ENCODE measurements around the gene LRRFIP1. TPM values are rescaled to one million over a fixed set of nuclear protein-coding genes. Genes with fewer than 3 reads are reported as not detected.

Gene LRRFIP1
- total RNA-seq, 1 donor from 2014 or later = 134 TPM

DNA sequence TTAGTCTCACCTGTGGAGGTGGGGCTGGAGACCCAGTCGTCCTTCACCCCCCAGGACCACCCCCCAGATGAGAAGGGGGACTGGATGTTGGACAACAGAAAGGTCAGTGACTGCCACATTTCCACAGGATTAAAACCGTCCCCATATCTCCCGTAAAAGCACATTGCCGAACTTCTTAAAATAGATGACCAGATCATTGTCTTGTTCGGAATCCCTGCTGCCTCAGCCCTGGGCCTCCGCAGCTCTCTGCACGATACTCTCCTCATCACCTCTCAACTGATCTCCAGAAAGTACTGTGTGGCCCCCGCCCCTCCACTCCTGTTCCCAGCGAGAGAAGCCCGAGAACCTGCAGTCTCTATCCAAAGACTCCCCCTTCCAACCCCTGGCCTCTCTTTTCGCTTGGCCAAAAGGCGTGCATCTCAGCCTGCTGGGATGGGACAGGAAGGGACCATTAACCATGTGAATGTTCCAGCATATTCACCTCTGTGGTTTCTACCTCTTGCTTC, 13.2 kb downstream of the LRRFIP1 start:
- Mint-ChIP-seq H3K4me3 (no peak overlapping the region), H3K27ac (no peak overlapping the region), H3K27me3 (peaks cover 13% of the 10 kb centered on the region), H3K4me1 (peaks cover 4% of the 10 kb centered on the region), H3K36me3 (ENCODE audit: low read depth) (no peaks in the 10 kb centered on the region), H3K9me3 (no peaks in the 10 kb centered on the region)
- ATAC-seq (ENCODE audit: low read depth) (no peak), DNase-seq (no peak)
- ChIA-PET CTCF (no interaction called here), POLR2A (no interaction called here)
- TF ChIP-seq, protein P1, sequence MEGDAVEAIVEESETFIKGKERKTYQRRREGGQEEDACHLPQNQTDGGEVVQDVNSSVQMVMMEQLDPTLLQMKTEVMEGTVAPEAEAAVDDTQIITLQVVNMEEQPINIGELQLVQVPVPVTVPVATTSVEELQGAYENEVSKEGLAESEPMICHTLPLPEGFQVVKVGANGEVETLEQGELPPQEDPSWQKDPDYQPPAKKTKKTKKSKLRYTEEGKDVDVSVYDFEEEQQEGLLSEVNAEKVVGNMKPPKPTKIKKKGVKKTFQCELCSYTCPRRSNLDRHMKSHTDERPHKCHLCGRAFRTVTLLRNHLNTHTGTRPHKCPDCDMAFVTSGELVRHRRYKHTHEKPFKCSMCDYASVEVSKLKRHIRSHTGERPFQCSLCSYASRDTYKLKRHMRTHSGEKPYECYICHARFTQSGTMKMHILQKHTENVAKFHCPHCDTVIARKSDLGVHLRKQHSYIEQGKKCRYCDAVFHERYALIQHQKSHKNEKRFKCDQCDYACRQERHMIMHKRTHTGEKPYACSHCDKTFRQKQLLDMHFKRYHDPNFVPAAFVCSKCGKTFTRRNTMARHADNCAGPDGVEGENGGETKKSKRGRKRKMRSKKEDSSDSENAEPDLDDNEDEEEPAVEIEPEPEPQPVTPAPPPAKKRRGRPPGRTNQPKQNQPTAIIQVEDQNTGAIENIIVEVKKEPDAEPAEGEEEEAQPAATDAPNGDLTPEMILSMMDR (IDR thresholded peaks at IDR 0.05) = no peak
- intact Hi-C loops (cut with micrococcal nuclease) = no loop called here

DNA sequence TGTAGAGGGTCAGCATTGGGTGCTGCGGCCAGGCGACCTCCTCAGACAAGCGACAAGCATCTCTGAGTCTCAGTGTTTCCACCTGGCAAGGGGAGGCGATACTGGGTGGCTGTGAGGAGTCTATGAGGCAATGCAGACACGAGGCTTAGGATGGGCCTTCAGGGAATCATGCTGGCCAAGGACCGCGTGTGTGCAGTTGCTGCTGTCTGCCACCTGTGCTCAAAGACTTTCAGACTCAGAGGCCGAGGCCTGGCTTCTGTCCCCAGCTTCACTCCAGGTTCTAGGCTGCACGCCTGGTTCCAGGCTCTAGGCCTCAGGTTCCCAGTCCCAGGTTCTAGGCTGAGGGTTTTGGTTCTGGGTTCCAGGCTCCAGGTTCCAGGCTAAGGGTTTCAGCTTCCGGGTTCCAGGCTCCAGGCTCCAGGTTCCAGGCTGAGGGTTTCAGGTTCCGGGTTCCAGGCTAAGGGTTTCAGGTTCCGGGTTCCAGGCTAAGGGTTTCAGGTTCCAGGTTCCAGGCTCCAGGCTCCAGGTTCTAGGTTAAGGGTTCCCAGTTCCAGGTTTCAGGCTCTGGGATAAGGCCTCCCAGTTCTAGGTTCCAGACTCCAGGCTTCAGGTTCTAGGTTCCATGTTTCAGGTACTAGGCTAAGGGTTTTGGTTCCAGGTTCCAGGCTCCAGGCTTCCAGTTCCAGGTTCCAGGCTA, 14.8 kb downstream of the LRRFIP1 start:
- DNase-seq (no peak), ATAC-seq (ENCODE audit: low read depth) (no peak)
- Mint-ChIP-seq H3K27me3 (peaks cover 15% of the 10 kb centered on the region), H3K9me3 (no peaks in the 10 kb centered on the region), H3K4me1 (no peaks in the 10 kb centered on the region), H3K27ac (no peak overlapping the region), H3K4me3 (no peak overlapping the region), H3K36me3 (ENCODE audit: low read depth) (no peaks in the 10 kb centered on the region)
- intact Hi-C loops (cut with micrococcal nuclease) = no loop called here
- ChIA-PET CTCF (no interaction called here), POLR2A (no interaction called here)
- TF ChIP-seq, protein P1 (IDR thresholded peaks at IDR 0.05) = no peak

DNA sequence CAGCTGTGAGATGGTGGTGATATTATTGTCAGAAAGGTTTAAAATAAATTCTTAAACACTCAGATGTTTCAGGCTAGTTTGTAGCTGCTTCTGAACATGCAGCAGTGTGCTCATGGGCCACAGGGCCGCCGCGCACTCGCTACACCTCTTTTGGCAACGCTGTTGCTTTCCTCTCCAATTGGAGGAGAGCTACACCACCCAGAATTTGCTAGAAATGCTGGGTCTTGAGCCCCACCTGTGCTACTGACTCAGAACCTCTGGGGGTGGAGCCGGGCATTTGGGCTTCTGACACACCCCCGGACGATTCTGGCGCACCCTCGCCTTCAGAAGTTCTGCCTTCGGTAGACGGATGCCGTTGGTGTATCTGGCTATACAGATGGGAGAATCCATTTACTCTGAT, 15.7 kb downstream of the LRRFIP1 start:
- CTCF ChIA-PET = no interaction called here

DNA sequence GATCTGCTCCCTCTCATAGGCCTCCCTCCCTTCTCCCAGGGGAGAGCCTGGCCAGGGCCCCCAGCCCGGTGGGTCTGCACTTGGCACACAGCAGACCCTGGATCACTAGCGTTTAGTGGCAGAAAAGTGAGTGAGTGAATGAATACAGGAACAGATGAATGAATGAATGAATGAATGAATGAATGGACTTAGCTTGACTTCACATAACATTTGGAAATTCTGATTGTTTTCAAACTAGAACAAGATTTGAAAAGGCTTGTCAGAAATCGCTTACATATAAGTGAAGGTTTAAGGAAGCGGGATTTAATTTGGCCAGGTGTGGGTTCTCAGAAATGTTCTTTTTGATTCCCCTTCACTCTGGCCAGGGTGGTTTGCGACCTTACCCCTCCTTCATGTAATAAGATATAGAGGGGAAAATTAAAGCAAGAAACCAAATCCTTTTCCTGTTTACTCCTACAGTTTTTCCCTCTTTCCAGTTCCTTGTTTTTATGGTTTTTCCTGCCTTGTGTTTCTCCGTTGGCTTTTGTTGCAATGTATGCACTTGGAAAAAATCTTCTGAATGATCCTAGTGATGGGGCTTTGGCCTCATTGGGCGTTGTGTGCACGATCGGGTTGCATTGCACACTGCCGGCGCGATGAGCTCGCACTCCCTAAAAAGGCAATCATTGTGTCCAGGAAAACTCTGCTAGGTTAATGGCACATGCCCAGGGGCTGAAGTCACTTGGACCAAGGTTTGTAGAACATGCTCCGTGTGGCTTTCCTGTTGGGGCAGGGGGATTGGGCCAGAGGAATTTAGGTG, 16.4 kb downstream of the LRRFIP1 start:
- Mint-ChIP-seq H3K27ac (no peak overlapping the region), H3K27me3 (peaks cover 17% of the 10 kb centered on the region), H3K9me3 (no peaks in the 10 kb centered on the region), H3K4me1 (no peaks in the 10 kb centered on the region), H3K4me3 (no peak overlapping the region), H3K36me3 (ENCODE audit: low read depth) (no peaks in the 10 kb centered on the region)
- intact Hi-C loops (cut with micrococcal nuclease) = no loop called here
- TF ChIP-seq, protein P1 (IDR thresholded peaks at IDR 0.05) = no peak
- DNase-seq (no peak), ATAC-seq (ENCODE audit: low read depth) (no peak)
- ChIA-PET POLR2A (no interaction called here), CTCF (no interaction called here)

More for the DNA sequence above, 15.7 kb downstream of the LRRFIP1 start:
- Mint-ChIP-seq H3K27me3 (peaks cover 17% of the 10 kb centered on the region), H3K4me3 (no peak overlapping the region), H3K36me3 (ENCODE audit: low read depth) (no peaks in the 10 kb centered on the region), H3K27ac (no peak overlapping the region), H3K9me3 (no peaks in the 10 kb centered on the region), H3K4me1 (no peaks in the 10 kb centered on the region)
- intact Hi-C loops (cut with micrococcal nuclease) = no loop called here
- POLR2A ChIA-PET = no interaction called here
- ATAC-seq (ENCODE audit: low read depth) (no peak), DNase-seq (no peak)
- TF ChIP-seq, protein P1 (IDR thresholded peaks at IDR 0.05) = no peak

DNA sequence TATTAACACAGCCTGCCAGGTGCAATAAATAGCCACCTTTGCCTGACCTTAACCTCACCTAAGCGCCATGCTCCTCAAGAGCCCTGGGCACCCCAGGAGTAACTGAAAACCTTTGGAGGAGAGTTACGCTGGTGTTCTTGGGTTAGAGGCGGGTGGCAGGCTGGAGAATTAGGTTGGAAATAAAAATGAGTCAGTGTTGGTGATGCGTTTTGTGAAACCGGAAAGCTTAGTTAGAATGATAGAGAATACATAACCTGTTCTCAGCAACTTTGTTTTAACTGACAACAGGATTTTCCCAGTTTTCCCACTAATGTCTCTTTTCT, 17.0 kb downstream of the LRRFIP1 start:
- Mint-ChIP-seq H3K27me3 (peaks cover 14% of the 10 kb centered on the region), H3K4me3 (no peak overlapping the region), H3K9me3 (no peaks in the 10 kb centered on the region), H3K27ac (no peak overlapping the region), H3K36me3 (ENCODE audit: low read depth) (no peaks in the 10 kb centered on the region), H3K4me1 (no peaks in the 10 kb centered on the region)
- POLR2A ChIA-PET = no interaction called here
- DNase-seq (no peak), ATAC-seq (ENCODE audit: low read depth) (no peak)
- TF ChIP-seq, protein P1 (IDR thresholded peaks at IDR 0.05) = no peak
- intact Hi-C loops (cut with micrococcal nuclease) = no loop called here
- CTCF ChIA-PET = no interaction called here

All from activated B cell treated with CpG ODN at 0.5 μM for 24 hours (primary cell).